OCI-LY3 (cell line): Measurements from ENCODE around the gene ZFP62.

Experiments
- H2AFZ ChIP-seq: fragments of 200-600, 300-600 bp; shearing (Covaris generic); 2 replicates; pipeline ENCODE4 v1.6.0; 2014; ENCODE audit warnings: antibody characterized with exemption, low read depth, low read length
- H3K27ac ChIP-seq: fragments of 200-600, 300-600 bp; sonication (generic); 2 replicates; pipeline ENCODE4 v1.5.1; 2014; ENCODE audit warnings: mild to moderate bottlenecking, low read length, moderate library complexity, mixed read lengths
- H3K27me3 ChIP-seq: fragments of 200-600, 300-600 bp; sonication (generic); 2 replicates; pipeline ENCODE4 v1.6.1; 2014; ENCODE audit warnings: low read depth, low read length, mixed read lengths
- H3K36me3 ChIP-seq: fragments of 200-600, 300-600 bp; sonication (generic); replicated peaks from 2 replicates; pipeline ENCODE3; 2014; ENCODE audit warnings: low read depth, low read length, mixed read lengths
- H3K4me1 ChIP-seq: fragments of 300-600, 200-600 bp; sonication (generic); 2 replicates; pipeline ENCODE4 v1.6.1; 2014; ENCODE audit warnings: low read length, mixed read lengths
- H3K4me2 ChIP-seq: fragments of 200-600, 300-600 bp; sonication (generic); 2 replicates; pipeline ENCODE4 v1.6.1; 2014; ENCODE audit warnings: low read length, mixed read lengths
- H3K4me3 ChIP-seq: fragments of 300-600, 200-600 bp; sonication (generic); 2 replicates; pipeline ENCODE4 v1.5.1; 2014; ENCODE audit warnings: antibody characterized with exemption, mild to moderate bottlenecking, low read length, moderate library complexity
- H3K79me2 ChIP-seq: fragments of 300-600, 200-600 bp; shearing (Covaris generic); 2 replicates; pipeline ENCODE4 v1.6.1; 2014; ENCODE audit warnings: mild to moderate bottlenecking, low read length, mixed read lengths
- H3K9ac ChIP-seq: fragments of 300-600, 200-600 bp; shearing (Covaris generic); 2 replicates; pipeline ENCODE4 v1.6.0; 2014; ENCODE audit warnings: mild to moderate bottlenecking, low read length, moderate library complexity
- H3K9me3 ChIP-seq: fragments of 200-600, 300-600 bp; shearing (Covaris generic); 2 replicates; pipeline ENCODE4 v1.6.1; 2014; ENCODE audit warnings: low read length, mixed read lengths; ENCODE audit not compliant: insufficient read depth
- H4K20me1 ChIP-seq: fragments of 200-600, 300-600 bp; sonication (generic); 2 replicates; pipeline ENCODE4 v1.6.1; 2016; ENCODE audit warnings: low read length, mixed read lengths; ENCODE audit not compliant: insufficient read depth
- EZH2phosphoT487 ChIP-seq: fragments of 200-600 bp; shearing (Covaris generic); IDR thresholded peaks from 2 replicates; pipeline ENCODE4 v1.6.1; 2018; ENCODE audit warnings: antibody characterized with exemption, mixed run types, low read depth
- TF ChIP-seq, protein P1 (sequence below): fragments of 200-600, 300-600 bp; sonication (generic); IDR thresholded peaks from 2 replicates; pipeline ENCODE4 v1.5.1; 2014; ENCODE audit warnings: antibody characterized with exemption, low read length, low read depth

The ZFP62 gene

GRCh38 chr5:180801596-180802324 is 59.3 kb downstream of the ZFP62 start:
- no peak overlapping the region for H3K27ac ChIP-seq
- H3K27me3 ChIP-seq: no peaks in the 10 kb centered on the region
- H3K9ac ChIP-seq: peak overlapping the region; percentile 74
- peaks cover 33% of the 10 kb centered on the region for H3K4me1 ChIP-seq
- H2AFZ ChIP-seq: no peak overlapping the region
- peak overlapping the region; percentile 91 for H3K4me2 ChIP-seq
- peaks cover 31% of the 10 kb centered on the region for H3K36me3 ChIP-seq
- H3K4me3 ChIP-seq: peak overlapping the region; percentile 83
- no peak for TF ChIP-seq EZH2phosphoT487
- TF ChIP-seq, protein P1, sequence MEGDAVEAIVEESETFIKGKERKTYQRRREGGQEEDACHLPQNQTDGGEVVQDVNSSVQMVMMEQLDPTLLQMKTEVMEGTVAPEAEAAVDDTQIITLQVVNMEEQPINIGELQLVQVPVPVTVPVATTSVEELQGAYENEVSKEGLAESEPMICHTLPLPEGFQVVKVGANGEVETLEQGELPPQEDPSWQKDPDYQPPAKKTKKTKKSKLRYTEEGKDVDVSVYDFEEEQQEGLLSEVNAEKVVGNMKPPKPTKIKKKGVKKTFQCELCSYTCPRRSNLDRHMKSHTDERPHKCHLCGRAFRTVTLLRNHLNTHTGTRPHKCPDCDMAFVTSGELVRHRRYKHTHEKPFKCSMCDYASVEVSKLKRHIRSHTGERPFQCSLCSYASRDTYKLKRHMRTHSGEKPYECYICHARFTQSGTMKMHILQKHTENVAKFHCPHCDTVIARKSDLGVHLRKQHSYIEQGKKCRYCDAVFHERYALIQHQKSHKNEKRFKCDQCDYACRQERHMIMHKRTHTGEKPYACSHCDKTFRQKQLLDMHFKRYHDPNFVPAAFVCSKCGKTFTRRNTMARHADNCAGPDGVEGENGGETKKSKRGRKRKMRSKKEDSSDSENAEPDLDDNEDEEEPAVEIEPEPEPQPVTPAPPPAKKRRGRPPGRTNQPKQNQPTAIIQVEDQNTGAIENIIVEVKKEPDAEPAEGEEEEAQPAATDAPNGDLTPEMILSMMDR: no peak
- peaks cover 53% of the 10 kb centered on the region for H4K20me1 ChIP-seq
- H3K9me3 ChIP-seq: no peaks in the 10 kb centered on the region
- H3K79me2 ChIP-seq: peaks cover 70% of the 10 kb centered on the region

DNA sequence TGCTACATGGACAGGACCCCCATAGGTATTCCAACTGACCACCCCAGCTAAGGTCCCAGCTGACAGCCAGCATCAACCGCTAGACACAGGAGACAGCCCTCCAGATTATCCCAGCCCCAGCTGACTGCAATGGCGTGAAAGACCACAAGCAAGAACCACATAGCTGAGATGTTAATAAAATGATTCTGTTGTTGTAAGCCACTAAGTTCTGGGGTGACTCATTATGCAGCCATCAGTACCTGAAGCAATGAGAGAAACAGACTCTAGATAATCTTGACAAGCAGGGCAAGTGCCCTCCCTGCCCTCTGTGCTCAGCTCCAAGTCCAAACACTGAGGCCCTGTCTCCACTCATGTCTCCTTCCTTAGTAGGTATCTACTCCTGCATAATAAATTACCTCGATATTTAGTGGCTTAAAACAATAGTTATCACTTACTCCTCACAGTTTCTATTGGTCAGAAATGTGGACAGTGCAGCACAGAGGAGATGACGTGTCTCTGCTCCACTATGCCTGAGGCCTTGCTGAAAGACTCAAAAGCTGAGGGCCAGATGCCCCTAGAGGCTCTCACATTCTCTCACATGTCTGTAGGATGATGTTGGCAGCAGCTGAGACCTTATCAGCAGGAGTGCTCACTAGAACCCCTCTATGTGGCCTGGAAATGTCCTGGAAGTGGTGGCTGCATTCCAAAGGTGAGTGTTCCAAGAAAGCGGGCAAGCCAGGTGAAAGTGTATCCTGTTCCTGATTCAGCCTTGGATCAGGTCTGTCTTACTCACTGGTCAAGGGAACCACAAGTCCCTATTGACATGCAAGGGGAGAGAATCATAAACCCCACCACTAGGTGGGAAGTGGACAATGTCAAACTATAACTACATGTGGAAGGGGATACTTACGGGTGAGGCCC is 60.9 kb downstream of the ZFP62 start:
- Histone ChIP-seq H3K27ac (no peak overlapping the region), H3K9me3 (no peaks in the 10 kb centered on the region), H3K4me1 (peaks cover 31% of the 10 kb centered on the region), H3K4me2 (no peak overlapping the region), H3K79me2 (peaks cover 85% of the 10 kb centered on the region), H4K20me1 (peaks cover 66% of the 10 kb centered on the region), H2AFZ (no peak overlapping the region), H3K9ac (no peak overlapping the region), H3K27me3 (no peaks in the 10 kb centered on the region), H3K4me3 (no peak overlapping the region), H3K36me3 (peaks cover 26% of the 10 kb centered on the region)
- TF ChIP-seq EZH2phosphoT487: no peak

GRCh38 chr5:180799194-180799593 is 61.9 kb downstream of the ZFP62 start:
- H3K9ac ChIP-seq: no peak overlapping the region
- no peak overlapping the region for H3K4me2 ChIP-seq
- H3K79me2 ChIP-seq: peaks cover 85% of the 10 kb centered on the region
- TF ChIP-seq EZH2phosphoT487: no peak
- TF ChIP-seq, protein P1: peak; percentile 39
- no peak overlapping the region for H2AFZ ChIP-seq
- no peak overlapping the region for H3K27ac ChIP-seq
- H3K9me3 ChIP-seq: no peaks in the 10 kb centered on the region
- H4K20me1 ChIP-seq: peaks cover 73% of the 10 kb centered on the region
- H3K36me3 ChIP-seq: peaks cover 23% of the 10 kb centered on the region
- no peaks in the 10 kb centered on the region for H3K27me3 ChIP-seq
- H3K4me1 ChIP-seq: peaks cover 21% of the 10 kb centered on the region
- H3K4me3 ChIP-seq: no peak overlapping the region

GRCh38 chr5:180798193-180798592 is 62.9 kb downstream of the ZFP62 start:
- no peak overlapping the region for H3K4me3 ChIP-seq
- TF ChIP-seq, protein P1: no peak
- TF ChIP-seq EZH2phosphoT487: no peak
- peaks cover 18% of the 10 kb centered on the region for H3K4me1 ChIP-seq
- H3K9ac ChIP-seq: no peak overlapping the region
- no peaks in the 10 kb centered on the region for H3K9me3 ChIP-seq
- no peaks in the 10 kb centered on the region for H3K27me3 ChIP-seq
- no peak overlapping the region for H2AFZ ChIP-seq
- H3K4me2 ChIP-seq: no peak overlapping the region
- peaks cover 88% of the 10 kb centered on the region for H3K79me2 ChIP-seq
- H3K36me3 ChIP-seq: peaks cover 23% of the 10 kb centered on the region
- no peak overlapping the region for H3K27ac ChIP-seq
- peaks cover 76% of the 10 kb centered on the region for H4K20me1 ChIP-seq
